A549 treated with RU486 at 1 μM for 4 hours (cell line): ENCODE results near the gene PARP4. TPM values are rescaled to one million over a fixed set of nuclear protein-coding genes. Genes with fewer than 3 reads are reported as not detected.

Experiments used
- total RNA-seq: library from RNA; stranded (reverse); fragments of 200-300 nt; extraction: Qiagen RNA extraction; gene quantifications from 5 replicates; pipeline ENCODE4 v1.2.3, GENCODE V29; 2022; ENCODE audit warnings: low read depth

PARP4 gene
- 31.5 to 40.7 TPM (median 38.9 TPM) in 5 replicates for total RNA-seq

GRCh38 chr13:24512197-24512907, at the start of gene PARP4:
TSS of gene PARP4 (minus strand) at chr13:24512778. CDS start at chr13:24503776, 9,002 bp downstream.

Other genes with a start within 250 kb of the PARP4 start
- gene C1QTNF9, start 203.2 kb downstream of the PARP4 start, total RNA-seq, result not detected in 5 replicates
- gene ATP12A, start 167.6 kb upstream of the PARP4 start, total RNA-seq, result 0.06 TPM in 1 of 5 replicates, not detected in the others